Measurements from ENCODE around the gene NRG2.

NRG2 gene

DNA sequence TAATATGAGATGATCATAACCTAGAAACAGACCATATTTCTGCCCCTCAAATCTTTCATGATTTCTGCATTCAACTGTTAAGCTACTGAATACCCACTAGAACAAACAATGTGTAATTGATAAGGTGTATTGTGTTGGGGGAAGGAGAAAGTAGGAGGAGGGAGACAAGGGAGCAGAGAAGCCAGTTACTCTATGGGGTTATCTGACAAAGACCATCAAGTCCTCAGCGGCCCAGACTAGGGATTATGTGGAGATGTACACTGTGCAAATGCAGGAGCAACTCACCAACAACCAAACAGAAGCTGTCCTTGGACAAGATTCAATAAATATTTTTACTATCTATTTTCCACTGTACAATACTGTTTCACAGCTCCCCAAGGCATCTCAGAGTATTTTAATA is 2.7 kb downstream of the NRG2 start:
- DNase-seq: no peak

GRCh38 chr5:140039561-140039960 is 3.5 kb downstream of the NRG2 start:
- no peak for DNase-seq

GRCh38 chr5:140038373-140038957 is 4.6 kb downstream of the NRG2 start:
- no peak for DNase-seq

DNA sequence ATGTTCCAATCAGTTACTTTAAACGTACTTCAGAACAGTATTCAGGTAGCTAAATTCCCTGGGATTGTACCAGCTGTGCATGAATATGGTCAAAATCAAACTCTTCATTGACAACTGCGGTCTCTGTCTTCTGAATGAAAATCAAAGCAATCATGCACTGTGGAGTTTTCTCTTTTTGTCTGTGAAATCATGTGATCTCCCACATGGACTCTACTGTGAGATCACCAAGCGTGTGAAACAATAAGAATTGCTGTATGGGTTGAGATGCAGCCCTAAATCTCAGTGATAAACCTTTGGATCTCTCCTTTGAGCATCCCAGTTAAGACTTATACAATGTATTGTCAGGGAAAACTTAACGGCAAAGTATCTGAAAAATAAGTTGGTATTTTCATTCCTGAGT is 6.1 kb downstream of the NRG2 start:
- DNase-seq: no peak

DNA sequence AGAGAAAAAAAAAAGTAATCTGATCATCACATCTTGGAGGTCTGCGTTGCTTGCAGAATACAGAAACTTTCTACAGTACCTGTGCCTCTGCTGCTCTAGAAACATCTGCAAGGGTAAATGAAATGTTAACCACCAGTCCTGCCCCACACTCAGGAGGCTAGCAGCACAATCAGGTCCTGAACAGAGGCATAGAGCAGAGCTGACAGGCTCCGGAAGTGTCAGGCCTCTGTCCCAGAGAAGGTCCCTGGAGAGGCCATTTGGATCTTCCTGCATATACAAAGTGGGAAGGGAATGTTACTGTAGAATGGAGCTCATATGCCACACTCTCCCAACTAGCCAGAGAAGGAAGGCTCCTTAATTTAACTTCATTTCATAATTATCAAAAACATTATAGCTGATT is 7.2 kb downstream of the NRG2 start:
- no peak for DNase-seq

- no peak for DNase-seq
These were observed 9.9 kb downstream of the NRG2 start for GRCh38 chr5:140033037-140033760.

DNA sequence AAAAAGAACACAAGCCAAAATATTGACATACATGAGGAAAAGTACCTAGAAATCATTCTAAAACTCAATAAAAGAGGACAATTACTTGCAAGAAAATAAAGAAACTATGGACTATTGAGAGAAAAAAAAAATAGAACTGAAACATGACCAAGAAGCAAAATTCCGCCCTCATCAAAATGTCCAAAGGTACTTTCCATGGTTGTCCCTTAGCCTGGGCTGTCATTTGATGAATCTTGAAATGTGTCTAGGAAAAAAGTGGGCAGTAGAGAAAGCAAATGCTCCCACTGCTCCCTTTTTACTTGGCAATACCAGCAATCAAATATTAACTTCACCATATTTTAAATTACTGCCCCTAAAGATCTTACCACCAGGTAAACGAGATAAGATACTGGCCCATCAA is 10.8 kb downstream of the NRG2 start:
- DNase-seq: no peak

DNA sequence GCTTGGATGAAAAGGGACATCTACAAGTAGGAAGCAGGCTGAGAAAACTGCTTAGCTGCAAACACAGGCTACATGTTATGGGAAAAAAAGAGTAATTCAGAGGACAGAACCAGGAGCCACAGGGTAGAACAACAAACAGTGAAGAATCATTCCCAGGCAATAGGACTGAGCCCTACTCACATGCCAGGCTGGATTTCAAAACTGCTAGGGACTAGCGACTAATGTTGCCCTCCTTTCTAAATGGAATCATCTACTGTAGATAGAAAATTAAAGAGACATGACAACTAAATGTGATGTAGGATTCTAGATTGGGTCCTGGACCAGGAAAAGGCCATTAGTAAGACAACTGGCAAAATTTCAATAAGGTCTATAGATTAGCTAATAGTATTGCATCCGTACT is 15.3 kb downstream of the NRG2 start:
- no peak for DNase-seq

DNA sequence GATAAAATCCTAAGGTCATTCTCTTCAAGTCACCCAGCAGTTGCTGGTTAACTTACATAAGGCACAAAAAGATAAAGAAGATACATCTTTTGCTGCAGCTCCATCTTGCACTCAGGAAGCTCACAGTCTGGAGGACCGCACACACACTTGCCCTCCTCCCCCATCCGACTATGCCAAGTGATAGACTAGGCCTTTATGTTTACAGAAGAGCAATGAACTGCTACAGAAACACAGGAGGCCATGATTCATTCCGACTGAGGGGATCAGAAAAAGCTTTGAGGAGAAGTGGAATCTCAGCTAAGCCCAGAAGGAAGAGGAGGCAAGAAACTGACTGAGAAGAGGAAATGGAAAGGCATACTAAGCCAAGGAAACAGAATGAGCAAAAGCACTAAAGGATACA is 17.4 kb downstream of the NRG2 start:
- DNase-seq: no peak

GRCh38 chr5:140024928-140025327 is 18.2 kb downstream of the NRG2 start:
- DNase-seq: no peak

GRCh38 chr5:140023611-140024191 is 19.4 kb downstream of the NRG2 start:
- DNase-seq: no peak

DNA sequence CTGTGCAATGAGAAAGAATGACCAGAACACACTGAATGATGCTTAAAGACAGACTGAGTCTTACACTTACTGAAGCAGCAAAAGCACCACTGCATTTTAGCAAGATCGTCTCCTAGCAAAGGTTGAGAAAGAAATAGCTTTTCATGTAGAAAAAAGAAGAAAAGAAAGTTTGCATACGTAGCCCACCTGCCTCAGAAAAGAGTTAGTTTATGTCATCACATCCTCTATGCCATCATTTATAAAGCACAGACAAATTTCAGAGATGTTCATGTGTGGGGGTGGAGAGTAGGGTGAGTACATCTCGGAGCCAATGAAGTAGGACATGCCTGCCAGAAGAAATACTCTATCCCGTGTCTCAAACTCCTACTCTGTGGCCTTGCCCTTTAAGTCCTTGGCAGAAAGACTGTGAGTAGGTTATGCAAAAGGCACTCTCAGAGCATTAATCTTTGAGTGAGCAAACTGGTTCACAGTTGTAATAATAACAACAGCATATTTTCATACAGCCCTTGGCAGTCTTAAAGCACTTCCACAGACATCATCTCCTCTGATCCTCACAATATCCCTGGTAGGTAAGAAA is 22.4 kb downstream of the NRG2 start:
- no peak for DNase-seq

DNA sequence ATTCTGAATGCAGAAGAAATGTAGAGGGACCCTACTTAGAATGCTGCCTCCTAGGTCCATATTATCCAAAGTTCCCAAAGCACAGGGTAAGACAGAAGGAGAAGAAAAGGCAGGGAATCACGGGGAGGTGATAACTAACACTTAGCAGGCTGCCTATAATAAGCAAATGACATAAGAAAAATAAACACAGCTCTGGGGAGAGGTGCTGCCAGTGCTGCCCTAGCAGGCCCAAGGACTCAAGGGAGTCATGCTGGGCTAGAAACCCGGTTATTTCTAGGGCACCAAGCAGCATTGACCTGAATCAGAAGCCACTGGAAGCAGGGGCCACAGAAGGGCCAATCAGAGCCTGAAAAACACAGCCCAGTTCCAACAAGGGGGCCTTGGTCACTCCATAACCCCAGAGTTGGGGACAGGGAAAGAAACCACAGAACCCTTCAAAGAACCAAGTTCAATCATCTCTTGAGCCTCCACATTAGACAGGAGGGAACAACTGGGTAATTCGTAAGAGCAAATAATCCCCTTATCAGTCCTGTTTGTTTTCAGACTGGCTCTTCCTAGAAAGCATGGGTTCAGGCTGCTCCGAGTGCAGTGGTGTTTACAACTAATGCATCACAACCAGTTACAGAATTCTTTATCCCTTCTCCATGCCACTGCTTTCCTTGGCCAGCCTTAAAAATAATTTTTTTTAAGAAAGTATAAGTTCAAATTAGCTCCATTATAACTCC is 24.0 kb downstream of the NRG2 start:
- no peak for DNase-seq

- no peak for DNase-seq
These were observed 24.6 kb downstream of the NRG2 start for GRCh38 chr5:140018517-140018916.

DNA sequence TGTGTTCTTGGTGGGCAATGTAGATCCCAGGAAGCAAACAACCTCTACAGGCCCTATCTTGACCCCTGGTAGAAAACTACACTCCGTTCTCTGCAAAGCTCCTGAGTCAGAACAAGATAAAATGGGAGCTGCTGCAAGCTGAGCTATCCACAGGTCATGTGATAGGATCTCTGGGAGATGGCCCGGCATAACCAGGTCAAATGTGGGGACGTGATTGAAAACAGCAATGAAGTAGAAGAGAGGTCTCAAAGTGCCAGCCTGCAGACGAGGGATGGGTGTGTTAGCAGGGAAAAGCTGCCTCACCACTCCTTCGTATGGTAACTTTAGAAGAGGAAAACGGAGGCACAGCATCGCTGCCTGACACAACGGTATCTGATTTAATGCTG is 25.0 kb downstream of the NRG2 start:
- DNase-seq: no peak

- no peak for DNase-seq
These were observed 25.6 kb downstream of the NRG2 start for GRCh38 chr5:140017397-140018095.

DNA sequence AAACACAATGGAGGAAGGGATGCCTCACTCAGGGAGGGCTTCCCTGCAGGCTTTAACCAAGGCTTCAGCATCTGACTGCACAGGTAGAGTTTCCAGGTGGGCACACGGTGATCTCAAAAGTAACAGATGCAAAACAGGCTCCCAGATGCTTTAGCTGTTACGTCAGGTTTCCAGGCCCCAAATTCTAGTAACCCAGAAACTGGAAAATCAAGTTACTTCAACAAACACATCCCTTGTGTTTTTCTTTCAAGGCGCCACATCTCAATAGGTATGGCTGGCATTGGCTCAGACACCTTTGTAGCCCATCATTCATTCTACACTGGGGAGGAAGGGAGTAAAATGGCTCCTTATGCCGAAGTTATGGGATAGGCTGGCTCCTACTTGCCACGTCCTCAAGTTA is 27.4 kb downstream of the NRG2 start:
- no peak for DNase-seq

- no peak for DNase-seq
These were observed 28.3 kb downstream of the NRG2 start for GRCh38 chr5:140014751-140015150.

- DNase-seq: no peak
These were observed 29.6 kb downstream of the NRG2 start for GRCh38 chr5:140013536-140013935.

DNA sequence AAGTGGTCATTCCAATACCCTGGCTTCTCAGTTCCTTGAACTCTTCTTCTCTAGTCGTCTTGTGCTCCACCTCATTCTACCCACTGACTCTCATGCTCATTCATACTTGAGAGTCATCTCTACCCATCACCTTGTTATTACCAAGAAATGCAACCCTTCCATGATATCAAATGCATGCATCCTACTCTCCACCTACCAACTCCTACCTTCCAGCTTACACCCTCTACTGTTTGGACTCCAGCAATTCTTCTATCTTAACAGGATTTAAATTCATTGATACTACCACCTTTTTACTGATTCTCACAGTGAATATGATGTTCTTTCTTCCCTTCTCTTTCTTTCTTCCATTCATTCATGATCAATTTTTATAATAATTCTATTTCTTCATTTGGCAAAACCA is 30.7 kb downstream of the NRG2 start:
- no peak for DNase-seq

DNA sequence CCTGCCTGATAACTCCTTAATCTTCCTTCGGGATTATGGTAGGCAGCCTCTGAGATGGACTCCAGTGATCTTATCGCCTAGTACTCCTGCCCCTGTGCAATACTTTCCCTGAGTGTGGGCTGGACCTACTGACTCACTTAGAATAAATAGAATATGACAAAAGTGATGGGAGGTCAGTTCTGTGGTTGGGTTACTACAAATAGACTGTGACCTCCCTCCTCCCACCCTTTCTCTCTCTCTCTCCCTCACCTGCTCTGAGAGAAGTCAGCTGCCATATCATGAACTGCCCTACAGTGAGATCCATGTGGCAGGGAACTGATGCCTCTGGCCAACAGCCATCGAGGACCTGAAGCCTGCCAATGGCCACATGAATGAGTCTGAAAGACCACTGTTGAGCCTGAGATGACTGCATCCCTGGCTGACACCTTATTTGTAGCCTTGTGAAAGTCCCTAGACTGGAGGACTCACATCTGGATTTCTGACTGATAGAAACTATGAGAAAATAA is 31.7 kb downstream of the NRG2 start:
- no peak for DNase-seq

DNA sequence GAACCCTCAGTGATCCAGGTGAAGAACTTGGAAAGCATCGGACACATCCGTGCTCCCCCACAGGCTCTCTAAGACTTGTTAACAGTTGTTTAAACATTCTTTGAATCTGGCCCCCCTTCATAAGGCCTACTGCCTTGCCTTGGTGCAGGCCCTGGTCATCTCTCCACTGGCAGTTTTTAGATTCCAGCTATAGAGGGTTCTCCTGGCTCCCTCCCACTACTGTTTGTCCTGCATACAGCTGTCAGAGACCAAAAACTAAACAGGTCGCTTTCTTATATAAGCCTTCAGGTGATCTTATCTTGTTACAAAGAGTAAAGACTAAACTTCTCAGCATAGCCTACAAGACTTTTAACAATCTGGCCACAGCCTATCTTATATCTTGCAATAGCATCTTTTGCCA is 32.3 kb downstream of the NRG2 start:
- DNase-seq: no peak

DNA sequence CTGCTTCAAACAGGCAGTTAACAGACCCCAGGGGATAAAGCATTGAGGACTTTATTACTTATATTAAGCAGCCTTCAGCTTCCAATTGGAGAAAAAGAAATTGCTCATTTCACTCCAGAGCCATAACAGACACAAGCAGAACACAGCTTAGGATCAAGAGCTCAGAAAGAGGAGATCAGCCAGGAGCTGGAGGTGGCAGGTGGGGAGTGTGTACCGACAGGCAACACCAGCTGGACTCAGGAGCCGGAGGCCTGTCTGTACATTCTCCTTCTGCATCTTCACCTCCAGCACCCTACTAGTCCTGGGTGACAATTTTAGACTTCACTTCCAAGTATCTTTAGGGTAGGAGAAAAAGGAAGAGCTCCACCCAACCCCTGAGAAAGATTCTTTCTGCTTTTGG is 35.8 kb downstream of the NRG2 start:
- DNase-seq: no peak
